DND-41 (cell line): ENCODE measurements around the gene PIH1D1.

ENCODE experiments used
- ATAC-seq: fragments of 200-7000 bp; cut with Tn5 transposase; 3 replicates; pipeline ENCODE4 v1.9.1; 2021; ENCODE audit warnings: low read depth; ENCODE audit not compliant: insufficient read depth
- DNase-seq: peaks from one replicate; pipeline ENCODE4 v3.0.0-alpha.2; 2020
- H2AFZ ChIP-seq: 2 replicates; pipeline ENCODE4 v1.6.0; 2012; ENCODE audit warnings: low read depth, low read length
- H3K27ac ChIP-seq: 2 replicates; pipeline ENCODE4 v1.5.1; 2012; ENCODE audit warnings: low read length, inconsistent platforms
- H3K27me3 ChIP-seq: fragments of 200-600 bp; sonication (generic); 2 replicates; pipeline ENCODE4 v1.6.0; 2012; ENCODE audit warnings: low read length, mild to moderate bottlenecking, inconsistent platforms; ENCODE audit not compliant: insufficient read depth, poor library complexity
- H3K36me3 ChIP-seq: 2 replicates; pipeline ENCODE4 v1.5.1; 2012; ENCODE audit warnings: low read length, inconsistent platforms; ENCODE audit not compliant: insufficient read depth
- H3K4me1 ChIP-seq: 2 replicates; pipeline ENCODE4 v1.5.1; 2012; ENCODE audit warnings: mild to moderate bottlenecking, low read length; ENCODE audit not compliant: insufficient read depth
- H3K4me2 ChIP-seq: 2 replicates; pipeline ENCODE4 v1.6.0; 2012; ENCODE audit warnings: mild to moderate bottlenecking, moderate library complexity, low read length, inconsistent platforms; ENCODE audit not compliant: insufficient read depth
- H3K4me3 ChIP-seq, 2 experiments: fragments of 200-600 bp in 1 of 2; shearing (Covaris generic) in 1 of 2; 2 replicates each; pipeline ENCODE4 v1.5.1; 2012 to 2016; ENCODE audit warnings: inconsistent platforms in 2 of 2, low read length in 2 of 2, mild to moderate bottlenecking in 2 of 2, low read depth in 1 of 2, moderate library complexity in 1 of 2
- H3K79me2 ChIP-seq: 2 replicates; pipeline ENCODE4 v1.6.0; 2012; ENCODE audit warnings: low read length, inconsistent platforms; ENCODE audit not compliant: insufficient read depth
- H3K9ac ChIP-seq: 2 replicates; pipeline ENCODE4 v1.6.0; 2012; ENCODE audit warnings: low read depth, mild to moderate bottlenecking, inconsistent platforms, low read length, moderate library complexity
- H3K9me3 ChIP-seq: 2 replicates; pipeline ENCODE4 v1.5.1; 2012; ENCODE audit warnings: low read length, moderate library complexity, mild to moderate bottlenecking, inconsistent platforms; ENCODE audit not compliant: insufficient read depth, severe bottlenecking
- H4K20me1 ChIP-seq: 2 replicates; pipeline ENCODE4 v1.6.0; 2012; ENCODE audit warnings: low read length; ENCODE audit not compliant: insufficient read depth
- EZH2 ChIP-seq: IDR thresholded peaks from 3 replicates; pipeline ENCODE4 v1.6.1; 2012; ENCODE audit warnings: borderline replicate concordance, low read depth, mild to moderate bottlenecking, moderate library complexity, low read length, inconsistent platforms; ENCODE audit not compliant: severe bottlenecking
- TF ChIP-seq, protein P1 (sequence below): IDR thresholded peaks from 2 replicates; pipeline ENCODE4 v1.5.1; 2012; ENCODE audit warnings: borderline replicate concordance, low read length, moderate library complexity, mild to moderate bottlenecking; ENCODE audit not compliant: poor library complexity, severe bottlenecking; ENCODE audit errors: extremely low read depth

The PIH1D1 gene

DNA sequence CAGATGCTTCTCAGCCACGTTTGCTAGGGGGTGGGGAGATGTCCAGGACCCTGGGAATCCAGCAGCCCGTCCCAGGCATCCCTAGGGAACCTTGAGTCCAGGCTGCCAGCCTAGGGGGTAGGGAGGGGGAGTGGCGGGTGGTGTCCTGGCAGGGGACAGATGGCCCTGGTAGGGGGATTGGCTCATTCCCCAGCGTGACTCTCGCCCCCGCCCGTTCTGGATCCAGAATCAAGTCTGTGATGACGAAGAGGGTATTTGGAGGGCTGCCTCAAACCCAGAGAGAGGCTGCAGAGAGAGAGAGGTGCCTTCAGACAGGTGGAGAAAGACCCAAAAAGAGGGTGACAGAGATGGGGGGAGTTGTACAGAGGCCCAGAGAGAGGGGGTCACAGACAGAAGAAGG lies 14.4 kb downstream of the PIH1D1 start:
- Histone ChIP-seq H3K4me1 (no peaks in the 10 kb centered on the region), H3K79me2 (no peaks in the 10 kb centered on the region), H4K20me1 (peaks cover 4% of the 10 kb centered on the region; the same call in 1 of the 2 replicates), H3K9me3 (no peaks in the 10 kb centered on the region), H3K36me3 (no peaks in the 10 kb centered on the region), H3K27me3 (peaks cover 23% of the 10 kb centered on the region), H3K4me3 (no peak overlapping the region), H2AFZ (no peak overlapping the region), H3K27ac (no peak overlapping the region), H3K4me2 (no peak overlapping the region), H3K9ac (no peak overlapping the region)
- ATAC-seq: no peak
- DNase-seq: no peak
- TF ChIP-seq EZH2: no peak
- TF ChIP-seq, protein P1, sequence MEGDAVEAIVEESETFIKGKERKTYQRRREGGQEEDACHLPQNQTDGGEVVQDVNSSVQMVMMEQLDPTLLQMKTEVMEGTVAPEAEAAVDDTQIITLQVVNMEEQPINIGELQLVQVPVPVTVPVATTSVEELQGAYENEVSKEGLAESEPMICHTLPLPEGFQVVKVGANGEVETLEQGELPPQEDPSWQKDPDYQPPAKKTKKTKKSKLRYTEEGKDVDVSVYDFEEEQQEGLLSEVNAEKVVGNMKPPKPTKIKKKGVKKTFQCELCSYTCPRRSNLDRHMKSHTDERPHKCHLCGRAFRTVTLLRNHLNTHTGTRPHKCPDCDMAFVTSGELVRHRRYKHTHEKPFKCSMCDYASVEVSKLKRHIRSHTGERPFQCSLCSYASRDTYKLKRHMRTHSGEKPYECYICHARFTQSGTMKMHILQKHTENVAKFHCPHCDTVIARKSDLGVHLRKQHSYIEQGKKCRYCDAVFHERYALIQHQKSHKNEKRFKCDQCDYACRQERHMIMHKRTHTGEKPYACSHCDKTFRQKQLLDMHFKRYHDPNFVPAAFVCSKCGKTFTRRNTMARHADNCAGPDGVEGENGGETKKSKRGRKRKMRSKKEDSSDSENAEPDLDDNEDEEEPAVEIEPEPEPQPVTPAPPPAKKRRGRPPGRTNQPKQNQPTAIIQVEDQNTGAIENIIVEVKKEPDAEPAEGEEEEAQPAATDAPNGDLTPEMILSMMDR: no peak

DNA sequence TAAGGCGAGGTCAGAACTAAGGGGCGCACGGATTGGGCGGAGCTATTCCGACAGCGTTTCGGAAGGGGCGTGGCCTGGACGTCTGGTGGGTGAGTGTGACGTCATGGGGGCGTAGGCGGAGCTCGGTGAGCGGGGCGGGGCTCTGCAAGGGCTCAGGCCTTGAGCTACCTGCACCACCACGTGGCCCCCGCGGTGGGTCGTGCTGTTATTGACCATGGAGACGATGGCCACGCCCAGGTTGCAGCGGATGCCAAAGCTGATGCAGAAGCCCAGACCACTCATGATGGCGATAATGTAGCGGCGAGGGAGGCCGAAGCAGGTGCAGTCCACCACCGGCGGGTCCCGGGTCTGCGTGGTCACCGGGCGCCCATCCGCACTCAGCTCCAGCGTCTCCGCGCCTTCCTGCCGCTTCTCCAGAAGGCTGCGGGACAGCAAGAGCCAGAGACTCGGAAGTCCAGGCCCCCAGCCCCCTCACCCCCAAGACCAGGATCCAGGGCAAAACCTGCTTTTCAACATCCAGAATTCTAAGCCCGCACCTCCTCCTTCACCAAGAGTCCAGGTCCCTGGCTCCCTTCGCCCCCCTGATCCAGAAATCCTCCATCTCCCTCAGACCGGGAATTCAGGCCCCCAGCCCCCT lies 15.1 kb downstream of the PIH1D1 start:
- Histone ChIP-seq H3K4me1 (no peaks in the 10 kb centered on the region), H3K9ac (no peak overlapping the region), H3K9me3 (no peaks in the 10 kb centered on the region), H3K27ac (no peak overlapping the region), H3K27me3 (peaks cover 19% of the 10 kb centered on the region), H4K20me1 (peaks cover 4% of the 10 kb centered on the region; the same call in 1 of the 2 replicates), H3K36me3 (no peaks in the 10 kb centered on the region), H2AFZ (no peak overlapping the region), H3K4me3 (no peak overlapping the region), H3K79me2 (no peaks in the 10 kb centered on the region), H3K4me2 (no peak overlapping the region)
- ATAC-seq (no peak), DNase-seq (peak; percentile 32)
- TF ChIP-seq, protein P1: no peak
- TF ChIP-seq EZH2: no peak

DNA sequence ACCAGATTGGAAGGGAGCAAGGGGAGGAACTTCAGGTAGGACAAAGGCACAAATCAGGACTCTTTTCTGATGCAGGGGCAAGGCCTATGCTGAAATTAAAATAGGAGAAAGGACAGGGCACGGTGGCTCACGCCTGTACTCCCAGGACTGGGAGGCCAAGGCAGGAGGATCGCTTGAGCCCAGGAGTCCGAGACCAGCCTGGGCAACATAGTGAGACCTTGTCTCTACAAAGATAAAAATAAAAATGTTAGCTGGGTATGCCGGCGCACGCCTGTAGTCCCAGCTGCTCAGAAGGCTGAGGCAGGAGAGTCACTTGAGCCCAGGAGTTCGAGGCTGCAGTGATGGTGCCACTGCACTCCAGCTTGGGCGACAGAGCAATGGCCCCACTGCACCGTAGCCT lies 15.9 kb downstream of the PIH1D1 start:
- H3K9ac ChIP-seq: no peak overlapping the region
- H3K4me3 ChIP-seq: no peak overlapping the region
- no peak for ATAC-seq
- no peaks in the 10 kb centered on the region for H3K9me3 ChIP-seq
- no peaks in the 10 kb centered on the region for H3K4me1 ChIP-seq
- peaks cover 18% of the 10 kb centered on the region for H3K27me3 ChIP-seq
- H3K4me2 ChIP-seq: no peak overlapping the region
- no peaks in the 10 kb centered on the region for H3K79me2 ChIP-seq
- H3K27ac ChIP-seq: no peak overlapping the region
- H3K36me3 ChIP-seq: no peaks in the 10 kb centered on the region
- no peak for TF ChIP-seq EZH2
- TF ChIP-seq, protein P1: no peak
- no peak overlapping the region for H2AFZ ChIP-seq
- no peak for DNase-seq
- H4K20me1 ChIP-seq: peaks cover 4% of the 10 kb centered on the region; the same call in 1 of the 2 replicates

DNA sequence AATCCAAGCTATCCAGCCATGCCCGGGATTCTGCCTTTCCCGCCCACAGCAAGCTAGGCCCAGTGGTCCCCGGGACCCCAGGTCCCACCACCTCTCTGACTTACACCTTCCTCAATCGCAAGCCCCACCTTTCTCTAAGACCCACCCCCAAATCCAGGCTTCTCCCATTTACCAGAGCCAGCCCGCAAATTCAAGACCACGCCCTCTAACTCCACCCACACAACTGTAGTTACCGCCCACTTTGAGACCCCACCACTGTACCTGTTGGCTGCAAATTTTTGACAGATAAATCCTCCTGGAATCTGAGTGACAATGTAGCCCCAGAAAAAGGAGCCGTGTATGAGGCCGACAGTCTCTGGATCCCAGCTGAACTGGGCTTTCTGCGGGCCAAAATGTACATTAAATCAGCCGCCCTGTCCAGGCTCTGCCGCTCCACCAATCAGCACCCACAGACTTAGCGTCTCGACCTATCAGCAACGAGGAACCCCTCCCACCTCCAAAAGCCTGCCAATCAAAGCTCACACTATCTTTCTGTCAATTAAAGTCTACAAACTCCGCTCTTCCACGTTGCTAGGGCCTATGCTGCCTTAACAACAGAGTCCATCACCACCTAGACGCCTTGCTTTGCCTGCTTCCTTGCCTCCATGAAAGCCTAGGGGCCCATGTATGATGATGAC lies 16.6 kb downstream of the PIH1D1 start:
- H3K27ac ChIP-seq: no peak overlapping the region
- no peaks in the 10 kb centered on the region for H3K9me3 ChIP-seq
- H3K79me2 ChIP-seq: no peaks in the 10 kb centered on the region
- H3K4me2 ChIP-seq: no peak overlapping the region
- ATAC-seq: no peak
- H3K4me3 ChIP-seq: no peak overlapping the region
- no peak for TF ChIP-seq EZH2
- TF ChIP-seq, protein P1: no peak
- H3K4me1 ChIP-seq: no peaks in the 10 kb centered on the region
- no peak overlapping the region for H2AFZ ChIP-seq
- peaks cover 15% of the 10 kb centered on the region for H3K27me3 ChIP-seq
- H4K20me1 ChIP-seq: peaks cover 2% of the 10 kb centered on the region; the same call in 1 of the 2 replicates
- DNase-seq: no peak
- no peak overlapping the region for H3K9ac ChIP-seq
- H3K36me3 ChIP-seq: no peaks in the 10 kb centered on the region
